MM.1S (cell line): ENCODE measurements around the gene KRTAP5-5.

Experiments
- DNase-seq: peaks from one replicate; pipeline ENCODE4 v3.0.0-alpha.2; 2015
- H2AFZ ChIP-seq: fragments of 300-600 bp; sonication (generic); 2 replicates; pipeline ENCODE4 v1.6.0; 2016; ENCODE audit warnings: antibody characterized with exemption, low read length
- H3F3A ChIP-seq: fragments of 300-600 bp; sonication (generic); 2 replicates; pipeline ENCODE4 v1.6.1; 2016; ENCODE audit warnings: mild to moderate bottlenecking, antibody characterized with exemption, low read length, moderate library complexity, mixed read lengths; ENCODE audit not compliant: insufficient read depth
- H3K27ac ChIP-seq: fragments of 300-600 bp; sonication (generic); 2 replicates; pipeline ENCODE4 v1.5.1; 2016; ENCODE audit warnings: mild to moderate bottlenecking, low read length
- H3K27me3 ChIP-seq: fragments of 300-600 bp; sonication (generic); replicated peaks from 2 replicates; pipeline ENCODE4 v1.6.0; 2016; ENCODE audit warnings: low read length; ENCODE audit not compliant: insufficient read depth
- H3K36me3 ChIP-seq: fragments of 300-600 bp; sonication (generic); replicated peaks from 2 replicates; pipeline ENCODE4 v1.6.1; 2016; ENCODE audit warnings: mild to moderate bottlenecking, low read length, mixed read lengths; ENCODE audit not compliant: insufficient read depth
- H3K4me1 ChIP-seq: fragments of 300-600 bp; sonication (generic); 2 replicates; pipeline ENCODE4 v1.6.1; 2016; ENCODE audit warnings: low read length, mixed read lengths
- H3K4me2 ChIP-seq: fragments of 300-600 bp; sonication (generic); 2 replicates; pipeline ENCODE4 v1.6.0; 2016; ENCODE audit warnings: low read depth, low read length
- H3K4me3 ChIP-seq: fragments of 300-600 bp; sonication (generic); 2 replicates; pipeline ENCODE4 v1.5.1; 2016; ENCODE audit warnings: low read length, mixed read lengths
- H3K79me2 ChIP-seq: fragments of 300-600 bp; sonication (generic); 2 replicates; pipeline ENCODE4 v1.6.1; 2016; ENCODE audit warnings: mixed run types, low read length, mixed read lengths
- H3K9ac ChIP-seq: fragments of 300-600 bp; sonication (generic); 2 replicates; pipeline ENCODE4 v1.6.1; 2016; ENCODE audit warnings: low read length, mixed read lengths
- H3K9me2 ChIP-seq: fragments of 300-600 bp; sonication (generic); replicated peaks from 2 replicates; pipeline ENCODE4 v1.6.1; 2016; ENCODE audit warnings: mild to moderate bottlenecking, low read length, mixed read lengths; ENCODE audit not compliant: insufficient read depth
- H3K9me3 ChIP-seq: fragments of 300-600 bp; sonication (generic); replicated peaks from 2 replicates; pipeline ENCODE4 v1.6.1; 2016; ENCODE audit warnings: mild to moderate bottlenecking, low read length, mixed read lengths; ENCODE audit not compliant: insufficient read depth
- H4K20me1 ChIP-seq: fragments of 300-600 bp; sonication (generic); 2 replicates; pipeline ENCODE4 v1.6.1; 2016; ENCODE audit warnings: mild to moderate bottlenecking, low read length, moderate library complexity, mixed read lengths; ENCODE audit not compliant: insufficient read depth
- CTCF ChIP-seq: fragments of 300-600 bp; sonication (generic); IDR thresholded peaks from 2 replicates; pipeline ENCODE4 v1.5.1; 2016; ENCODE audit warnings: antibody characterized with exemption, low read length, mixed read lengths
- EZH2 ChIP-seq: fragments of 300-600 bp; sonication (generic); optimal IDR thresholded peaks from 2 replicates; pipeline ENCODE3; 2017; ENCODE audit warnings: low read depth, mild to moderate bottlenecking, antibody characterized with exemption, low read length, mixed read lengths
- EZH2phosphoT487 ChIP-seq: fragments of 300-600 bp; sonication (generic); IDR thresholded peaks from 2 replicates; pipeline ENCODE4 v1.6.1; 2018; ENCODE audit warnings: antibody characterized with exemption, low read length

The KRTAP5-5 gene

GRCh38 chr11:1655168-1656060, 25.8 kb downstream of the KRTAP5-5 start:
- Histone ChIP-seq H4K20me1 (no peaks in the 10 kb centered on the region), H3K9me2 (no peaks in the 10 kb centered on the region), H3K9me3 (no peaks in the 10 kb centered on the region), H3K4me1 (no peaks in the 10 kb centered on the region), H3K4me3 (no peak overlapping the region), H3F3A (no peaks in the 10 kb centered on the region), H3K27me3 (peaks cover 100% of the 10 kb centered on the region), H2AFZ (no peak overlapping the region), H3K4me2 (no peak overlapping the region), H3K27ac (no peak overlapping the region), H3K36me3 (no peaks in the 10 kb centered on the region), H3K79me2 (no peaks in the 10 kb centered on the region), H3K9ac (no peak overlapping the region)
- DNase-seq = no peak
- TF ChIP-seq EZH2phosphoT487 (no peak), EZH2 (no peak), CTCF (no peak)

- peaks cover 96% of the 10 kb centered on the region for H3K27me3 ChIP-seq
- no peak overlapping the region for H2AFZ ChIP-seq
- no peak overlapping the region for H3K4me2 ChIP-seq
- no peak overlapping the region for H3K9ac ChIP-seq
- TF ChIP-seq EZH2 (no peak), CTCF (no peak), EZH2phosphoT487 (no peak)
- H3K4me3 ChIP-seq = no peak overlapping the region
- H3K36me3 ChIP-seq = no peaks in the 10 kb centered on the region
- H3K9me2 ChIP-seq = no peaks in the 10 kb centered on the region
- H3K27ac ChIP-seq = no peak overlapping the region
- no peaks in the 10 kb centered on the region for H3K4me1 ChIP-seq
- no peak for DNase-seq
- no peaks in the 10 kb centered on the region for H4K20me1 ChIP-seq
- H3K79me2 ChIP-seq = no peaks in the 10 kb centered on the region
- H3F3A ChIP-seq = no peaks in the 10 kb centered on the region
- no peaks in the 10 kb centered on the region for H3K9me3 ChIP-seq
Observed at GRCh38 chr11:1656061-1656441, 26.5 kb downstream of the KRTAP5-5 start.

GRCh38 chr11:1656670-1657069, 27.1 kb downstream of the KRTAP5-5 start:
- Histone ChIP-seq H2AFZ (no peak overlapping the region), H3K9ac (no peak overlapping the region), H3K9me2 (no peaks in the 10 kb centered on the region), H4K20me1 (no peaks in the 10 kb centered on the region), H3K9me3 (no peaks in the 10 kb centered on the region), H3K36me3 (no peaks in the 10 kb centered on the region), H3K27me3 (peaks cover 91% of the 10 kb centered on the region), H3K79me2 (no peaks in the 10 kb centered on the region), H3K4me1 (no peaks in the 10 kb centered on the region), H3F3A (no peaks in the 10 kb centered on the region), H3K4me3 (no peak overlapping the region), H3K4me2 (no peak overlapping the region), H3K27ac (no peak overlapping the region)
- TF ChIP-seq CTCF = no peak
- no peak for TF ChIP-seq EZH2
- no peak for TF ChIP-seq EZH2phosphoT487
- DNase-seq = no peak
